Measurements from ENCODE around the gene MEAK7. TPM values are rescaled to one million over a fixed set of nuclear protein-coding genes. Genes with fewer than 3 reads are reported as not detected.
A peak's percentile ranks its signal among the peaks of the same experiment; 100 is the strongest.

The MEAK7 gene
- total RNA-seq, 6 experiments from 2014 or later, result 45.6 to 57.3 (median 50.8) TPM

GRCh38 chr16:84544031-84544773 lies 39.7 kb upstream of the MEAK7 start:
- no peak for DNase-seq
- Mint-ChIP-seq H3K9me3 (no peaks in the 10 kb centered on the region), H3K27ac (no peak overlapping the region), H3K27me3 (ENCODE audit: insufficient read depth) (peaks cover 2% of the 10 kb centered on the region; the same call in 1 of the 2 replicates), H3K36me3 (ENCODE audit: low read depth) (no peaks in the 10 kb centered on the region), H3K4me1 (ENCODE audit: low read depth) (peaks cover 24% of the 10 kb centered on the region), H3K4me3 (no peak overlapping the region)
- TF ChIP-seq CTCF (IDR thresholded peaks at IDR 0.05), result no peak

GRCh38 chr16:84543253-84543652 lies 38.8 kb upstream of the MEAK7 start:
- Mint-ChIP-seq H3K4me1 (ENCODE audit: low read depth) (peaks cover 22% of the 10 kb centered on the region), H3K27me3 (ENCODE audit: insufficient read depth) (peaks cover 2% of the 10 kb centered on the region; the same call in 1 of the 2 replicates), H3K27ac (no peak overlapping the region), H3K9me3 (no peaks in the 10 kb centered on the region), H3K36me3 (ENCODE audit: low read depth) (no peaks in the 10 kb centered on the region), H3K4me3 (no peak overlapping the region)
- TF ChIP-seq CTCF (IDR thresholded peaks at IDR 0.05), result no peak
- DNase-seq, result no peak

GRCh38 chr16:84541999-84542817 lies 37.7 kb upstream of the MEAK7 start:
- H3K9me3 Mint-ChIP-seq, result no peaks in the 10 kb centered on the region
- no peak for TF ChIP-seq CTCF (IDR thresholded peaks at IDR 0.05)
- H3K4me3 Mint-ChIP-seq, result no peak overlapping the region
- H3K27me3 Mint-ChIP-seq (ENCODE audit: insufficient read depth), result peaks cover under 1% of the 10 kb centered on the region; the same call in 1 of the 2 replicates
- H3K36me3 Mint-ChIP-seq (ENCODE audit: low read depth), result no peaks in the 10 kb centered on the region
- H3K27ac Mint-ChIP-seq, result no peak overlapping the region
- peak; percentile 3 for DNase-seq
- peaks cover 22% of the 10 kb centered on the region for H3K4me1 Mint-ChIP-seq (ENCODE audit: low read depth)

- Mint-ChIP-seq H3K4me3 (no peak overlapping the region), H3K9me3 (no peaks in the 10 kb centered on the region), H3K4me1 (ENCODE audit: low read depth) (peaks cover 22% of the 10 kb centered on the region), H3K27ac (no peak overlapping the region), H3K36me3 (ENCODE audit: low read depth) (no peaks in the 10 kb centered on the region), H3K27me3 (ENCODE audit: insufficient read depth) (no peaks in the 10 kb centered on the region; the same call in none of the 2 replicates)
- TF ChIP-seq CTCF (IDR thresholded peaks at IDR 0.05), result no peak
- no peak for DNase-seq
Observed at GRCh38 chr16:84540194-84540593, 35.7 kb upstream of the MEAK7 start.

- no peak for DNase-seq
- no peak for TF ChIP-seq CTCF (IDR thresholded peaks at IDR 0.05)
- Mint-ChIP-seq H3K4me1 (ENCODE audit: low read depth) (peaks cover 12% of the 10 kb centered on the region), H3K9me3 (no peaks in the 10 kb centered on the region), H3K36me3 (ENCODE audit: low read depth) (no peaks in the 10 kb centered on the region), H3K27me3 (ENCODE audit: insufficient read depth) (no peaks in the 10 kb centered on the region; the same call in 1 of the 2 replicates), H3K27ac (no peak overlapping the region), H3K4me3 (no peak overlapping the region)
Observed at GRCh38 chr16:84538222-84538840, 33.9 kb upstream of the MEAK7 start.
